ENCODE data around the gene F8. TPM values are rescaled to one million over a fixed set of nuclear protein-coding genes. Genes with fewer than 3 reads are reported as not detected.
A peak's percentile ranks its signal among the peaks of the same experiment; 100 is the strongest.
"Not testable (repeated sequence)": the region's sequence is repeated elsewhere in the genome, so short reads cannot be mapped to it uniquely, and the experiment has no call there.

The F8 gene
- total RNA-seq, 1 donor from 2014 or later: 37.5 TPM

GRCh38 chrX:154833746-154834274, 188.7 kb downstream of the F8 start:
- intact Hi-C loops (cut with DNase I): no loop called here
- H3K36me3 ChIP-seq: no peaks in the 10 kb centered on the region
- ATAC-seq (no peak), DNase-seq (no peak)
- H3K9me3 ChIP-seq: no peaks in the 10 kb centered on the region
- no peak overlapping the region for H3K27ac ChIP-seq
- H3K27me3 ChIP-seq (ENCODE audit: low read depth): no peaks in the 10 kb centered on the region
- no peak overlapping the region for H3K4me3 ChIP-seq
- H3K4me1 ChIP-seq: no peaks in the 10 kb centered on the region
- TF ChIP-seq CTCF (IDR thresholded peaks at IDR 0.05): no peak

GRCh38 chrX:154829926-154830442, 192.5 kb downstream of the F8 start:
- Histone ChIP-seq H3K27me3 (ENCODE audit: low read depth) (no peaks in the 10 kb centered on the region), H3K4me3 (no peak overlapping the region), H3K4me1 (no peaks in the 10 kb centered on the region), H3K9me3 (no peaks in the 10 kb centered on the region), H3K36me3 (no peaks in the 10 kb centered on the region), H3K27ac (no peak overlapping the region)
- intact Hi-C loops (cut with DNase I): no loop called here
- ATAC-seq (no peak), DNase-seq (no peak)
- TF ChIP-seq CTCF (IDR thresholded peaks at IDR 0.05): no peak

- no peak for ATAC-seq
- Histone ChIP-seq H3K36me3 (no peaks in the 10 kb centered on the region), H3K4me3 (no peak overlapping the region), H3K27me3 (ENCODE audit: low read depth) (no peaks in the 10 kb centered on the region), H3K27ac (no peak overlapping the region), H3K9me3 (no peaks in the 10 kb centered on the region), H3K4me1 (no peaks in the 10 kb centered on the region)
- no peak for TF ChIP-seq CTCF (IDR thresholded peaks at IDR 0.05)
- no peak for DNase-seq
- intact Hi-C loops (cut with DNase I): no loop called here
Measured at GRCh38 chrX:154829134-154829533, 193.4 kb downstream of the F8 start.

- DNase-seq: no peak
- Histone ChIP-seq H3K36me3 (no peaks in the 10 kb centered on the region), H3K27me3 (ENCODE audit: low read depth) (no peaks in the 10 kb centered on the region), H3K9me3 (no peaks in the 10 kb centered on the region), H3K4me3 (no peak overlapping the region), H3K4me1 (no peaks in the 10 kb centered on the region), H3K27ac (no peak overlapping the region)
- ATAC-seq: no peak
- TF ChIP-seq CTCF (IDR thresholded peaks at IDR 0.05): no peak
- intact Hi-C loops (cut with DNase I): no loop called here
Measured at GRCh38 chrX:154828016-154828408, 194.5 kb downstream of the F8 start.

- DNase-seq (no peak), ATAC-seq (peak in 1 of 2 donors; percentile 42)
- Histone ChIP-seq H3K27ac (no peak overlapping the region), H3K4me1 (no peaks in the 10 kb centered on the region), H3K27me3 (ENCODE audit: low read depth) (no peaks in the 10 kb centered on the region), H3K9me3 (no peaks in the 10 kb centered on the region), H3K4me3 (no peak overlapping the region), H3K36me3 (no peaks in the 10 kb centered on the region)
- TF ChIP-seq CTCF (IDR thresholded peaks at IDR 0.05): no peak
- intact Hi-C loops (cut with DNase I): no loop called here
Measured at GRCh38 chrX:154827194-154828015, 195.1 kb downstream of the F8 start.

- H3K9me3 ChIP-seq; H3K36me3 ChIP-seq; H3K27ac ChIP-seq; DNase-seq; H3K4me3 ChIP-seq; H3K4me1 ChIP-seq; H3K27me3 ChIP-seq (ENCODE audit: low read depth); ATAC-seq; intact Hi-C loops (cut with DNase I): not testable (repeated sequence)
Measured at GRCh38 chrX:154825586-154825985, 196.9 kb downstream of the F8 start.

Data from lower lobe of right lung (tissue), 2 donors.